ENCODE data around the gene SIRPB2.
"Not testable (repeated sequence)": the region's sequence is repeated elsewhere in the genome, so short reads cannot be mapped to it uniquely, and the experiment has no call there.

Gene SIRPB2

GRCh38 chr20:1499528-1500420 is 8.6 kb upstream of the SIRPB2 start:
- DNase-seq (ENCODE audit: low read depth in 2 of 2), result no peak

GRCh38 chr20:1497371-1497770 is 6.2 kb upstream of the SIRPB2 start:
- not testable (repeated sequence) for DNase-seq (ENCODE audit: low read depth in 2 of 2)

GRCh38 chr20:1496930-1497329 is 5.7 kb upstream of the SIRPB2 start:
- no peak for DNase-seq (ENCODE audit: low read depth in 2 of 2)

- DNase-seq (ENCODE audit: low read depth in 2 of 2), result no peak
Observed at GRCh38 chr20:1494436-1494835, 3.2 kb upstream of the SIRPB2 start.

- DNase-seq (ENCODE audit: low read depth in 2 of 2), result no peak
Observed at GRCh38 chr20:1493536-1493935, 2.3 kb upstream of the SIRPB2 start.

- DNase-seq (ENCODE audit: low read depth in 2 of 2), result no peak
Observed at GRCh38 chr20:1491860-1492642, 831 bp upstream of the SIRPB2 start.

- no peak for DNase-seq (ENCODE audit: low read depth in 2 of 2)
Observed at GRCh38 chr20:1490643-1491195, 501 bp downstream of the SIRPB2 start.

GRCh38 chr20:1489764-1490436 is 1.3 kb downstream of the SIRPB2 start:
- no peak for DNase-seq (ENCODE audit: low read depth in 2 of 2)

- DNase-seq (ENCODE audit: low read depth in 2 of 2), result no peak
Observed at GRCh38 chr20:1489325-1489724, 1.9 kb downstream of the SIRPB2 start.

GRCh38 chr20:1486566-1486965 is 4.7 kb downstream of the SIRPB2 start:
- no peak for DNase-seq (ENCODE audit: low read depth in 2 of 2)

GRCh38 chr20:1484438-1485116 is 6.6 kb downstream of the SIRPB2 start:
- no peak for DNase-seq (ENCODE audit: low read depth in 2 of 2)

- no peak for DNase-seq (ENCODE audit: low read depth in 2 of 2)
Observed at GRCh38 chr20:1479831-1480595, 11.2 kb downstream of the SIRPB2 start.

GRCh38 chr20:1478566-1478965 is 12.7 kb downstream of the SIRPB2 start:
- DNase-seq (ENCODE audit: low read depth in 2 of 2), result no peak

- DNase-seq (ENCODE audit: low read depth in 2 of 2), result no peak
Observed at GRCh38 chr20:1477896-1478490, 13.2 kb downstream of the SIRPB2 start.

- no peak for DNase-seq (ENCODE audit: low read depth in 2 of 2)
Observed at GRCh38 chr20:1474817-1475603, 16.2 kb downstream of the SIRPB2 start.

GRCh38 chr20:1474325-1474724 is 16.9 kb downstream of the SIRPB2 start:
- no peak for DNase-seq (ENCODE audit: low read depth in 2 of 2)

- no peak for DNase-seq (ENCODE audit: low read depth in 2 of 2)
Observed at GRCh38 chr20:1473246-1474220, 17.7 kb downstream of the SIRPB2 start.

GRCh38 chr20:1472556-1473245 is 18.5 kb downstream of the SIRPB2 start:
- no peak for DNase-seq (ENCODE audit: low read depth in 2 of 2)

All from stimulated activated CD4-positive, alpha-beta T cell treated with anti-CD3 and anti-CD28 coated beads, Interleukin-1b, Interleukin-23, amount 100 ng/mL, for 1 hour (primary cell).